GM15510 (cell line): ENCODE measurements around the gene SMIM43.
A peak's percentile ranks its signal among the peaks of the same experiment; 100 is the strongest.

Experiments
- POLR2A ChIP-seq: IDR thresholded peaks from 3 replicates; pipeline ENCODE4 v1.6.1; 2011; ENCODE audit warnings: borderline replicate concordance; ENCODE audit not compliant: insufficient read length; ENCODE audit errors: extremely low read depth

The SMIM43 gene

GRCh38 chr4:121764702-121765367 lies at the start of gene SMIM43:
Gene SMIM43, minus strand, starts transcription at chr4:121765164. Its CDS starts 59 bp downstream, at chr4:121765105.
- no peak for TF ChIP-seq POLR2A

DNA sequence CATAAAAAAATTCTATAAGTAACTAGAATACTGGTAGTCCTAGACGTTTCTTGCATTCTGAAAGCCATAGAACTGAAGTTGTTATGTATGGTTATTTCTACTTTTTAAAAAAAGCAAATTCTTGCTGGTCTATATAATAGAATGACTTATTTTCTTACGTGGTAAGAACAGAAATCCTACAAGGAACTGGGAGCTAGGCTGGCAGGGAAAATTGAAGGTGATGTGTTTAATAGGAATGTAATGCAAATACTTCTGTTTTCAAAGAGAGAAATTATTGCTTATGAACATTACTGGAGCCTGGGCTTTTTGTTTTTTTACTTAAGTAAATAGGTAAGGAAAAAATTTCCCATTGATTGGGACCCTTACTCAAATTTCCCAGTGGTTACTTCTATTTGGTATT lies 49.8 kb upstream of the SMIM43 start:
- TF ChIP-seq POLR2A = no peak

DNA sequence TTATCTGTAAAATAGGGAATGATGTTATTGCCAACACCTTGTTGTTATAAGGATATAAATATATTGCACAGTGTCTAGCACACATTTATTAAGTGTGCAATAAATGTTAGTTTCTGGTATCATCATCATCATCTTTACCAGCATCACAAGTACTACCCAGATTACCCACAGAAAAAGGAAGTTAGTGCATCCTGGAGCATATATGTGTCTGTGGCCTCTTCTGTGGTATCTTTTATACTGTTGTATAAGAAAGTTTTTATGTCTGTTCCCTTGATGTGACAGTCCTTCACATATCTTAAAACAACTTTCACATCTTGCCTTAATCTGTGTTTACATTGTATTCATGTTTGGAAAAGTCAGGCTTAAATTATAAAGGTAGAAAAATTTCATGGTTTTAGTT lies 46.2 kb upstream of the SMIM43 start:
- TF ChIP-seq POLR2A = no peak

DNA sequence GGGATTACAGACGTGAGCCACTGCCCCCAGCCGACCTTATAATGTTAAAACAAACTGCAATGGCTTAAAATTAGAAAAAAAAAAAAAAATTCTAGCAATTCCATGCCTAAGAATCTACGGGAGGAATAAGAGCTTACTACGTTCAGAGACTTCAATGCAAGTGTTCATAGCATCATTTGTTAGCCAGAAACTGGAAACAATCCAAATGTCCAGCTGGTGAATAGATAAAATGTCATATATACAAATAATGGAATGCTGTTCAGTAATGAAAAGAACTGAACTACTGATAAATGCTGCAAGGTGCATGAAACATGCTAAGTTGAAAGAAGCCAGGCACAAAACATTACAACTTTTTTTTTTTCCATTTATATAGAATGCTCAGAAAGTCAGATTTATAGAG lies 41.4 kb upstream of the SMIM43 start:
- TF ChIP-seq POLR2A = no peak

GRCh38 chr4:121801715-121802075 lies 36.7 kb upstream of the SMIM43 start:
- no peak for TF ChIP-seq POLR2A

GRCh38 chr4:121800961-121801714 lies 36.2 kb upstream of the SMIM43 start, which contains the start of gene EXOSC9:
Gene EXOSC9, plus strand, starts transcription at chr4:121801323. Its CDS starts 102 bp downstream, at chr4:121801425.
- TF ChIP-seq POLR2A = peak; percentile 79

GRCh38 chr4:121800638-121800960 lies 35.6 kb upstream of the SMIM43 start:
- no peak for TF ChIP-seq POLR2A

DNA sequence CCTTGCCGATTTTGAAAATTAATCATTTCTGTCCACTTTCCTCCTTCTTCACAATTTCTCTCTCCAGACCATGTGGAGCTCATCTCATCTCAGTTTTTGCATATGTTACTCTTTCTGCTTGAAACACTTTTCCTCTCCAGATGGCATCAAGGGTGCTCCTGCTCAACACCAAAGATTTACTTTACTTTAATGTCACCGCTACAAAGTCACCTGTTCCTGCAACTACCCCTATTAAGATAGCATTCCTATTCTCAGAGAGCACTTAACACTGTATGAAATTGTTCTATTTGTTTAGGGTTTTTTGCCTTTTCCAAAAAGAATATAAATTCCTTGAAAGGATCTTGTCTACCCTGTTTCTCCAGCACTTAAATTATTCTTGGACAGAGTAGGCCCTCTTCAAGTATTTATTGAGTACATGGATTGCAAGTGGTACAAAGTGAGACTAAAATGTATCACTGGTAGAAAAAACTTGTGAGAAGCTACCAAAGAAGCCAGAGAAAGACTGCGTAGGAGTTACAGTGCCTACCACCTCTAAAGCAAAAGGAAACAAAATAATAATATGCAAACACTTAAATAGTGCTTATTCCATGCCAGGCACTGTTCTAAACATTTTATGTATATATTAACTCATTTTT lies 35.0 kb upstream of the SMIM43 start:
- no peak for TF ChIP-seq POLR2A

DNA sequence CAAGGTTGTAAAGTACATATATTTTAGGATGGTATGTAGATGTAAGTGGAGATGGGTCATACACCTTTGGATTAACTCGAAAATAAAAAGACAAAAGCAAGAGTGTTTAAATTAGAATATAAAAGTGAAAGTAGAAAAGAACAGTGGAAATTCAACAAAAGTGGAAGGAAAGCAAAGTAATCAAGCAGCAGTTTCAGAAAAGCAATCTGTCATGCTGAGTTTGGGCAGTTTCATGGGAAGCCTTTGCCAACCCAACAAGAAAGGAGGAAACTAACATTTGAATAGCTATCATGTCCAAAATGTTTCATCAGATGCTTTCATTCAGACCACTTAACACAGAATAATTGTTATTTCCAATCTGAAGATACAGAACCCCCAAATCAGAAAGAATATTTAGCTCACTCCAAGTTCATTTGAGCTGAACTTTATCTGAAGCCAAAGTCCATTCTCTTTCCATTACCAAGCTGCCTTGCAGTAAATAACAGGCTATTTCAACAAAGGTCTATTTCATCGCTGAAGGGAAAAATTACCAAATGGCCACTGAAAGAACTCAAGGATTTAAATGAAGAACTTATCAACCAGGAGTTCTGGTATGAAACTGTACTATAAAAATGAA lies 34.4 kb upstream of the SMIM43 start:
- no peak for TF ChIP-seq POLR2A

- no peak for TF ChIP-seq POLR2A
These were observed 31.3 kb upstream of the SMIM43 start for GRCh38 chr4:121796283-121796682.

- TF ChIP-seq POLR2A = no peak
These were observed 29.7 kb upstream of the SMIM43 start for GRCh38 chr4:121794505-121795188.

DNA sequence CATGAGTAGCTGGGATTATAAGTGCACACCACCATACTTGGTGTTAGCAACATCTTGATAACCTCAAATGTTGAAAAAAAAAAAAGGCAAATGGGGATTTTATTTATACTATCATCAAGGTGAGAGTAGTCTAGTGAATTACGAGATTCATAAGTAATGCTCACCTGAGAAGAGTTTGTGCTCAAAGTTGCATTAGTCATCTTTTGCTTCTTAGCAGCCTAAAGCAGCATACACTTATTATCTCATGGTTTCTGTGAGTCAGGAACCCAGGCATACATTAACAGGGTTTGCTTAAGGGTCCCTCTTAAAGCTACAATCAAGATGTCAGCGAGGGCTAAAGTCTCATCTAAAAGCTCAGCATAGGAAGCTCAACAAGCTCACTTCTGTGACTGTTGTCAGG lies 28.0 kb upstream of the SMIM43 start:
- TF ChIP-seq POLR2A = no peak

- TF ChIP-seq POLR2A = no peak
These were observed 26.5 kb upstream of the SMIM43 start for GRCh38 chr4:121791481-121791880.

DNA sequence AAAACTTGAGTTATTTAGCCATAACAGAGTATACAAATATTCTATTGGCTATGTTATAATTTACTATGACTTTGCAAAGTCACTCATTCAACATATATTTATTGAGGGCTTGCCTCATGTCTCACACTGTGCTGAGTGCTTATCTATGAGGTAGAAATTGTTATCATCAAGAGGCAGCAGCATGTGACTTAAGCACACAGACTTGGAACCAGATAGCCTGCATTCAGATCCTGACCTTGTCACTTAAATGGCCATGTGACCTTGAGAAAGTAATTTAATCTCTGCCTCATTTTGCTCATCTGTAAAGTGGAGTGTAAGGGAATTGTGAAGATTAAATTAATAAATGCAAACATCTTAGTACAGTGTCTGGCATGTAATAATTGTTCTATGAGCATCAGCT lies 26.0 kb upstream of the SMIM43 start:
- no peak for TF ChIP-seq POLR2A
